PC-9 (cell line): ENCODE data around the gene DPP10.

Experiments
- EZH2 ChIP-seq: fragments of 200-600 bp; sonication (generic); IDR thresholded peaks from 2 replicates; pipeline ENCODE4 v1.8.0; 2017; ENCODE audit warnings: antibody characterized with exemption, low read depth
- TF ChIP-seq, protein P1 (sequence below): fragments of 200-600 bp; sonication (generic); conservative IDR thresholded peaks from 2 replicates; pipeline ENCODE4 v1.6.1; 2017; ENCODE audit warnings: mixed run types, antibody characterized with exemption, mild to moderate bottlenecking, moderate library complexity

DNA sequence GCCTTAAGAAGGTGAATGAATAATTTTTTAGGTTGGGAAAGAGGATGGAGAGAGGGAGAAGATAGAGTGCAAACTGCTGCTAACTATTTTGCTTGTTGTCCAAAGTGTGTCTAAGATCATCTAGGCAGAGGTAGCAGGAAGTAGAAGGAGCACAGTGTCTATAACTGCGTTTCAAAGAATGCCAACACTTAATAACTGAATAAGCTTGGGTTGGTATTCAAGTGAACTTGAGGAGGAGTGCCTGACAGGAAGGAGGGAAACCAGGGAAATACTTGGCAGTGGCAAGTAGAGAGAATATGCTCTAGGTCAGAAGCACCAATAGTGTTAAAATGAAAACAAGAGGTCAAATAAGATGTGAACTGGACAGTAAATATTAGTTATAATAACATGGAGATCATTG is 155.9 kb downstream of the DPP10 start:
- TF ChIP-seq, protein P1, sequence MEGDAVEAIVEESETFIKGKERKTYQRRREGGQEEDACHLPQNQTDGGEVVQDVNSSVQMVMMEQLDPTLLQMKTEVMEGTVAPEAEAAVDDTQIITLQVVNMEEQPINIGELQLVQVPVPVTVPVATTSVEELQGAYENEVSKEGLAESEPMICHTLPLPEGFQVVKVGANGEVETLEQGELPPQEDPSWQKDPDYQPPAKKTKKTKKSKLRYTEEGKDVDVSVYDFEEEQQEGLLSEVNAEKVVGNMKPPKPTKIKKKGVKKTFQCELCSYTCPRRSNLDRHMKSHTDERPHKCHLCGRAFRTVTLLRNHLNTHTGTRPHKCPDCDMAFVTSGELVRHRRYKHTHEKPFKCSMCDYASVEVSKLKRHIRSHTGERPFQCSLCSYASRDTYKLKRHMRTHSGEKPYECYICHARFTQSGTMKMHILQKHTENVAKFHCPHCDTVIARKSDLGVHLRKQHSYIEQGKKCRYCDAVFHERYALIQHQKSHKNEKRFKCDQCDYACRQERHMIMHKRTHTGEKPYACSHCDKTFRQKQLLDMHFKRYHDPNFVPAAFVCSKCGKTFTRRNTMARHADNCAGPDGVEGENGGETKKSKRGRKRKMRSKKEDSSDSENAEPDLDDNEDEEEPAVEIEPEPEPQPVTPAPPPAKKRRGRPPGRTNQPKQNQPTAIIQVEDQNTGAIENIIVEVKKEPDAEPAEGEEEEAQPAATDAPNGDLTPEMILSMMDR, result no peak
- no peak for TF ChIP-seq EZH2
